Fibroblast of the conjunctiva (primary cell): ENCODE results near the gene ATG9A.
"Not testable (repeated sequence)": the region's sequence is repeated elsewhere in the genome, so short reads cannot be mapped to it uniquely, and the experiment has no call there.

ENCODE experiments used
- DNase-seq: peaks from one replicate; pipeline ENCODE4 v3.0.0-alpha.2; 2010; ENCODE audit warnings: low read depth

The ATG9A gene

GRCh38 chr2:219205165-219205538 is 24.3 kb downstream of the ATG9A start:
- no peak for DNase-seq

- DNase-seq = no peak
These were observed 24.8 kb downstream of the ATG9A start for GRCh38 chr2:219204425-219205164.

GRCh38 chr2:219201331-219201730 is 28.1 kb downstream of the ATG9A start:
- not testable (repeated sequence) for DNase-seq

GRCh38 chr2:219200502-219201326 is 28.7 kb downstream of the ATG9A start:
- DNase-seq = not testable (repeated sequence)

GRCh38 chr2:219199470-219200211 is 29.8 kb downstream of the ATG9A start:
- no peak for DNase-seq

GRCh38 chr2:219198974-219199373 is 30.5 kb downstream of the ATG9A start:
- DNase-seq = no peak

GRCh38 chr2:219197388-219197787 is 32.0 kb downstream of the ATG9A start:
- no peak for DNase-seq

GRCh38 chr2:219186754-219187456 is 42.5 kb downstream of the ATG9A start:
- no peak for DNase-seq

DNA sequence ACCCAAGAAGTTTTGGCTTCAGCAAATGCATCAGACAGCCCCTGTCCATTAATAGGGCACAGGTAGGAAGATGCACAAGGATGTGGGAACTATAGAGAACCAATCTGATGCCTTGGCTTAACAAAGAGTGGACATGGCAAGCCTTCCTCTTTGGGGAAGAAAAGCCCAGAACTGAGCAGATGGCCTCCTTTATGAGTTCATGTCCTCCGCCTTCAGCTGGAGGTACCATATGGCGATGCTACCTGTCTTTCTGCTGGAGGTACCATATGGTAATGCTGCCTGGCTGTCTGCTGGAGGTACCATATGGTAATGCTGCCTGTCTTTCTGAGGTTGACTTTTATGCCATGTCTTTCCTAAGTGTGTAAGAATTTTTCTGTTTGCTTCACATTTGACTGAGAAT is 45.3 kb downstream of the ATG9A start:
- DNase-seq = no peak

DNA sequence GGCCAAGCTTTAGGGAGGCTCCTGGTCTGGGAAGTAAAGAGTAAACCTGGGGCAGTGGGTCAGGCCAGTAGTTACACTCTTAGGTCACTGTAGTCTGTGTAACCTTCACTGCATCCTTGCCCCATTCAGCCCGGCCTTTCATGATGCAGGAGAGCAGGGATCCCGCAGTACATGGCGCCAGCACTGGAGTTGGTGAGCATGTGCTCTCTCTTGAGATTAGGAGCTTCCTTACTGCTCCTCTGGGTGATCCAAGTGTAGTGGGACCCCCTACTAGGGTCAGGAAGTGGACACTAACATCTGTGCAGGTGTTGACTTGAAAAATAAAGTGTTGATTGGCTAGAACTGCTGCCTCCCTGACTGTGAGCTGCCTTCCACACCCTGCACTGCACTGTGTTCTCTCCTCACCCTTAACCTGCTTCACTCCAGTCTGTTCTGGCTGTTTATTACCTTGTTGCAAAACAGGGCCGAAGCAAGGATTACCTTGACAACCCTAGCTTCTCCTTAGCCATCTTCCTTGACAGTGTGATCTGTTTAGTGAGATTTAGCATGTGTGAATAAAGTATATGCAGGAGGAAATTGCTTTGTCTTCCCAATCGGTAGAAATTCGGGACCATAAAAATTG is 46.2 kb downstream of the ATG9A start:
- DNase-seq = no peak

DNA sequence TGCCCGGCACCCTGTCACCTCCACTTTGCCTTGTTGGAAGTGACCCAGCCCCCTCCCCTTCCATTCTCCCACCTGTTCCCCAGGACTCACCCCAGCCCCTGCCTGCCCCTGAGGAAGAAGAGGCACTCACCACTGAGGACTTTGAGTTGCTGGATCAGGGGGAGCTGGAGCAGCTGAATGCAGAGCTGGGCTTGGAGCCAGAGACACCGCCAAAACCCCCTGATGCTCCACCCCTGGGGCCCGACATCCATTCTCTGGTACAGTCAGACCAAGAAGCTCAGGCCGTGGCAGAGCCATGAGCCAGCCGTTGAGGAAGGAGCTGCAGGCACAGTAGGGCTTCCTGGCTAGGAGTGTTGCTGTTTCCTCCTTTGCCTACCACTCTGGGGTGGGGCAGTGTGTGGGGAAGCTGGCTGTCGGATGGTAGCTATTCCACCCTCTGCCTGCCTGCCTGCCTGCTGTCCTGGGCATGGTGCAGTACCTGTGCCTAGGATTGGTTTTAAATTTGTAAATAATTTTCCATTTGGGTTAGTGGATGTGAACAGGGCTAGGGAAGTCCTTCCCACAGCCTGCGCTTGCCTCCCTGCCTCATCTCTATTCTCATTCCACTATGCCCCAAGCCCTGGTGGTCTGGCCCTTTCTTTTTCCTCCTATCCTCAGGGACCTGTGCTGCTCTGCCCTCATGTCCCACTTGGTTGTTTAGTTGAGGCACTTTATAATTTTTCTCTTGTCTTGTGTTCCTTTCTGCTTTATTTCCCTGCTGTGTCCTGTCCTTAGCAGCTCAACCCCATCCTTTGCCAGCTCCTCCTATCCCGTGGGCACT is 46.9 kb downstream of the ATG9A start:
- DNase-seq = no peak

DNA sequence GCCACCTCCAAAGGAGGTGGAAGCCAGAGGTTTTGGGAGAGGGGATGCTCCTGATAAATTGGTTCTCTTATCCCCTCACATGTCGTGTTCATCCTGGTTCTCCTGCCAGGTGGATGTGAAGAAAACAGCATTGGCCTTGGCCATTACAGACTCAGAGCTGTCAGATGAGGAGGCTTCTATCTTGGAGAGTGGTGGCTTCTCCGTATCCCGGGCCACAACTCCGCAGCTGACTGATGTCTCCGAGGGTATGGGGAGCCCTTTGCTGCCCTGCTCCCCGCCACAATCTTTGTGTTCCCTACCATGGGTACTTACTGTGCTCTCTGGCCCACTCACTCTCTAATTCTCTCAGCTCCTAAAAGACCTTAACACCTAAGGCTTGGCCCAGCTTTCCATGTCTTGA is 47.9 kb downstream of the ATG9A start:
- no peak for DNase-seq

- DNase-seq = no peak
These were observed 48.5 kb downstream of the ATG9A start for GRCh38 chr2:219180961-219181360.

DNA sequence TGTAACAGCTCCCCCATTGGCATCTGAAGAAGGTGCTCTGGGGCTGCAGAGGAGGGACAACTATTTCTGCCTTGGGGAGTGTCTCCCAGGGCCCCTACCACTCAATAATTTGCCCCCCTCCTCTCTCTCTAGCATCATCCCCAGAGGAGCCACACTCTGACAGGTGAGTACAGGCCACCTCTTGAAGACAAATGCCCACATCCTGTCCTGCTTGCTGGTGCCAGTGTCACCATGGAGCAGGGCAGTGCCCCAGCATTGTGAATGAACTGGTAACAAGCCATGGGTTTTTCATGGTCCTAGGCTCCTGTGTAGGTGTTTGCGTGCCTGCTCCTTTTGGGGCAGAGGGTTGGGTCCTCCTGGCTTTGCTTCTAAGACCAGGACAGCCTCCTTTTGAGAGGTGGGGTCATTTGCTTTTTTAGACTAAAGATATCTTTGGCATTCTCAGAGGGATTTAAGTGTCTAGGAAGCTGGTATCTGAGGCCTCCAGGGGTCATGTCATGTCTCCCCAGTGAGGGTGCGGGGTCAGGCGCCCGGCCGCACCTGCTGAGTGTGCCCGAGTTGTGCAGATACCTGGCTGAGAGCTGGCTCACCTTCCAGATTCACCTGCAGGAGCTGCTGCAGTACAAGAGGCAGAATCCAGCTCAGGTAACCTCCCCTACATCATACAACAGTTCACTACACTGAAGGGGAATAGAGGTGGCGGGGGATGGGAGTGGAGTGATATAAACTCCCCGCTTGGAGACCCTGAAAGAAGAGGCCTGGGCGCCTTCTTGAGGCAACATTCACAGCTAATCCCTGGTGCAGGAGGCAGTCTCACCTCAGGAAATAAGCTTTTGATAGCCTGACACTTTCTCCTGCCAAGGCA is 49.6 kb downstream of the ATG9A start:
- no peak for DNase-seq

GRCh38 chr2:219178377-219179175 is 50.9 kb downstream of the ATG9A start:
- no peak for DNase-seq

DNA sequence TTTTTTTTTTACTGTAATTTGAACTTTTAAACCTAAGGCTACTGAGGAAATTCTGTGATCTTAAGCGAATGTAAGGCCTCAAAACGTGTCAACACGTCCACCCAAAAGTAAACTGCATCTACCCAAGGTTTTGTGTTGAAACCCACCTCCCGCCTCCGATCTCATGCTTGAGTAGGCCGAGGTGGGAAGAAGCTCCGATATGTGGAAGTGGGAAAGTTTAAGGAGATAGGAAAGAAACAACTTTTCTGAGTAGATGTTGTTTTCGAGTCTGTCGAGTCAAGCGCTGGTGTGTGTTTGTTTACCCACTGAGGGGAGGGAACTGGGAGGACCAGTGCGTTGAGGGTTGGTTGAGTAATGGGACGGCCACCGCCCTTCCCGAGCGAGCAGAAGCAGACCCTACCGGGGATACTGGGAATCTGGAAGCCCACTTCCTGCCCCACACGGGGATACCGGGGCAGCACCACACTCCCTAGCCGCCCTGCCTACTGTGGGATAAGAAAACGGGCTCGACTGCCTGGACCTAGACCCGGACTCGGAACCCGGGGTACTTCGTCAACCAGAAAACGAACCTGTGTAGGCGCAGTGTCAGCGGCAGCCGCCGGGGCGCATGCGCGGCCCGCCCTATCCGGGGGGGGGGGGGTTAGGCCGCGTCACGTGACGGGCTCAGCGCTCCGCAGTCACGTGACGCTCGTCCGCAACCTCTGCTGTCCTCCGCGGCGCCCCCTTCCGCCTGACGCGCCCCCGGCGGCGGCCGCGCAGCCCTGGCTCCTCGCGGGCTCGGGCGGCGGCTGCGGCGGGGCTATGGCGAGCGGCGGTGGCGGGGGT is 51.7 kb downstream of the ATG9A start, which contains the start of gene RETREG2:
Gene RETREG2, plus strand, starts transcription at position 724 of the 825 bp plus-strand sequence. Its CDS starts 78 bp downstream, at position 802.
- DNase-seq = peak; percentile 87

DNA sequence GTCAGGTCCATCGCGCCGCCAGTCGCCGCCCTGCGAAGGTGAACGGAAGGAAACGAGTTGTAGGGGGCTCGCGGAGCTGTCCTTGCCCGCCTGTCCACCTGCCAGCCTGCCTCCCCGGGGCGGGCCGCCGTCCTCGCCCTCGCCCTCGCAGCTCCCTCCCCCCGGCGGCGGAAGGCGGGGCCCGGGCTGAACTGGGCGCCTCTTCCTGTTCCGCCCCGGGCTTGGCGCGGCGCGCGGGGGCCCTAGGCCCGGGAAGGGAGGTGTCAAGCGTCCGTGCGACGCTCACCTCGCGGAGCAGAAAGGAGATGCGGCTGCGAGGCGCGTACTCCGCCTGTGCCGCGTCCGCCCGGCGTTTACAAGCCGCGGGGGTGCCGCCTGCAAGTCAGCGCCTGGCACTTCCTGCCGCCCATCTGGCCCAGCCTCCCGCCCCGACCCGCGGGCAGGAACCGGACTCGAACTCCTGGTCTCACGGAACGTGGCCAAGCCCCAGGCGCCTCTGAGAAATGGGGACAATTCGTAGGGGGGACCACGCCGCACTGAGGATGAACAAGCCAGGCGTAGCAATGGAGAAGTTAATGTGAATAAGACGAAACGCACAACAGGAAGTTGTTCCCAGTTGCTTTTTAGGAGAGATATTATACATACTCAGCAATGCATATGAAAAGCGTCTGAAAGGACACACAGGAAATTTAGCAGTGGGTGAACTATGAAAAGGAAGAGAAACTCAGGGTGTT is 52.5 kb downstream of the ATG9A start, which contains the start of gene CNPPD1:
Gene CNPPD1, minus strand, starts transcription at position 108 of the 734 bp plus-strand sequence. Its CDS starts 97 bp downstream, at position 11.
- DNase-seq = peak; percentile 59
